Breast epithelium (tissue), 4 donors: ENCODE measurements around the gene SHB. TPM values are rescaled to one million over a fixed set of nuclear protein-coding genes. Genes with fewer than 3 reads are reported as not detected.

Experiments
- DNase-seq, 2 donors: peaks; one replicate each; pipeline ENCODE4 v3.0.0-alpha.2; 2019; ENCODE audit warnings: low spot score in 2 of 2
- H3K27ac ChIP-seq, 2 donors: fragments of 200-600 bp; sonication (generic) in 1 of 2; one replicate each; pipeline ENCODE4 v1.5.1; 2016 to 2019; ENCODE audit warnings: mild to moderate bottlenecking in 1 of 2
- H3K27me3 ChIP-seq, 2 donors: fragments of 200-600 bp; sonication (generic) in 1 of 2; one replicate each; pipeline versions ENCODE4 v1.5.1 to v1.6.0; 2017 to 2019; ENCODE audit warnings: control low read depth in 1 of 2, mild to moderate bottlenecking in 1 of 2
- H3K36me3 ChIP-seq: fragments of 200-600 bp; one replicate; pipeline ENCODE4 v1.5.1; 2019
- H3K4me1 ChIP-seq, 2 donors: fragments of 200-600 bp; sonication (generic); one replicate each; pipeline ENCODE4 v1.5.1; 2016 to 2019; ENCODE audit warnings: control low read depth in 1 of 2
- H3K4me3 ChIP-seq, 3 donors: fragments of 200-600 bp; sonication (generic); 1 replicate in 2 of 3; 2 replicates in 1 of 3; pipeline ENCODE4 v1.5.1; 2016 to 2019; ENCODE audit warnings: mild to moderate bottlenecking in 3 of 3, moderate library complexity in 2 of 3
- H3K9me3 ChIP-seq, 2 donors: fragments of 200-600 bp; sonication (generic) in 1 of 2; one replicate each; pipeline ENCODE4 v1.5.1; 2016 to 2019; ENCODE audit warnings: control low read depth in 1 of 2
- CTCF ChIP-seq, 3 donors: fragments of 450-650 bp; IDR thresholded peaks; one replicate each; pipeline ENCODE4 v1.5.1; 2016 to 2017; ENCODE audit warnings: antibody characterized with exemption in 3 of 3, mild to moderate bottlenecking in 3 of 3, moderate library complexity in 3 of 3
- POLR2A ChIP-seq: fragments of 450-650 bp; IDR thresholded peaks from one replicate; pipeline ENCODE4 v1.6.1; 2016; ENCODE audit warnings: antibody characterized with exemption, mild to moderate bottlenecking, moderate library complexity
- POLR2AphosphoS5 ChIP-seq, 3 donors: sonication (generic); formaldehyde crosslinking; IDR thresholded peaks; one replicate each; pipeline ENCODE4 v1.6.1; 2017; ENCODE audit warnings: antibody characterized with exemption in 3 of 3
- intact Hi-C: fragments of 100-400 bp; cut with DNase I; formaldehyde crosslinking; loops from one replicate; pipeline ENCODE4 v1.15.1; 2023; ENCODE audit warnings: low total_unique reads
- total RNA-seq, 3 donors: library from RNA; depleted of rRNA; stranded (reverse); fragments of >200 nt; gene quantifications; one replicate each; pipeline ENCODE4 v1.1.0, GENCODE V29; 2016

Gene SHB
- total RNA-seq, 3 donors from 2014 or later: 3.8 to 18.7 (median 17.9) TPM

GRCh38 chr9:38112049-38112448 is 43.0 kb upstream of the SHB start:
- no peak for DNase-seq
- no peak overlapping the region for H3K4me3 ChIP-seq
- H3K27me3 ChIP-seq: no peaks in the 10 kb centered on the region
- no peak overlapping the region for H3K27ac ChIP-seq
- H3K9me3 ChIP-seq: no peaks in the 10 kb centered on the region
- intact Hi-C loops: no loop called here
- H3K36me3 ChIP-seq: no peaks in the 10 kb centered on the region
- TF ChIP-seq POLR2A (no peak), CTCF (IDR thresholded peaks at IDR 0.05) (no peak), POLR2AphosphoS5 (IDR thresholded peaks at IDR 0.05) (no peak)
- H3K4me1 ChIP-seq: no peaks in the 10 kb centered on the region

DNA sequence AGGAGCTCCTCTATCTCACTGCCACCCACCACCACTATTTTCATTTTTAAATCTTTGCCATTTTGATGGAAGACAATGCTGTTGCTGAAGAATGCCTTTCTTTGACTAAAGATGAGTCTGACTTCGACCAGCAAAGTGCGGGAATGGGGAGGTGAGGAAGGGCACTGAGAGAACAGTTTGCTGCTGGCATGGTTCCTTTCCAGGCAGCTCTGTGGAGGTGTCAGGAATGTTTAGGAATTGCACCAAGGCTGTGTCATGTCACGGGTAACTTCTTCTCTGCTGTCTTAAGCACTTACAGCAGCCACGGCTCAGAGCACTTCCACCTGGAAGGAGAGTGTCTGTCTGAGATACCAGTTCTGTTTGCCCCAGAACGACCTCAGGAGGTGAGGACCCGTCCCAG is 41.4 kb upstream of the SHB start:
- Histone ChIP-seq H3K4me3 (no peak overlapping the region), H3K9me3 (no peaks in the 10 kb centered on the region), H3K27me3 (no peaks in the 10 kb centered on the region), H3K4me1 (no peaks in the 10 kb centered on the region), H3K36me3 (no peaks in the 10 kb centered on the region), H3K27ac (no peak overlapping the region)
- intact Hi-C loops: no loop called here
- no peak for TF ChIP-seq CTCF (IDR thresholded peaks at IDR 0.05)
- TF ChIP-seq POLR2AphosphoS5 (IDR thresholded peaks at IDR 0.05): no peak
- TF ChIP-seq POLR2A: no peak
- DNase-seq: no peak

DNA sequence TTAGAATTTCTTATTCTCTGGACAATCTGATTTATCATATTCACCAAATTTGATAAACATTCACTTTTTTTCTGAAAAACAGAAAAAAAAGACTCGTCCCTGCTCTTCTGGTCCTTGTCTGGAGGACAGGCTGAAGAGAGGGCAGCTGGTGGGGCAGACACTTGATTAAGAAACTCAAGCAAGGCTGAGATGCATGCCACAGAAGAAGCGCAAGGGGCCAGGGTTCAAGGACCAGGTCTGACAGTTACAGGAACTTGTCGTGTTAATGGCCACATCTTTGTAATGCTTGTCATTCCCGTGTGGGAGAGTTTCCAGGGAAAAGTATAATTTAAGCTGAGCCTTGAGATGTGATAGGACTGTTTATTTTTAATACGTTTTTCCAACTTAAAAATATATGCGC is 40.6 kb upstream of the SHB start:
- intact Hi-C loops: no loop called here
- Histone ChIP-seq H3K4me3 (no peak overlapping the region), H3K4me1 (no peaks in the 10 kb centered on the region), H3K27ac (no peak overlapping the region), H3K9me3 (no peaks in the 10 kb centered on the region), H3K27me3 (no peaks in the 10 kb centered on the region), H3K36me3 (no peaks in the 10 kb centered on the region)
- no peak for TF ChIP-seq POLR2AphosphoS5 (IDR thresholded peaks at IDR 0.05)
- no peak for TF ChIP-seq CTCF (IDR thresholded peaks at IDR 0.05)
- no peak for TF ChIP-seq POLR2A
- no peak for DNase-seq

DNA sequence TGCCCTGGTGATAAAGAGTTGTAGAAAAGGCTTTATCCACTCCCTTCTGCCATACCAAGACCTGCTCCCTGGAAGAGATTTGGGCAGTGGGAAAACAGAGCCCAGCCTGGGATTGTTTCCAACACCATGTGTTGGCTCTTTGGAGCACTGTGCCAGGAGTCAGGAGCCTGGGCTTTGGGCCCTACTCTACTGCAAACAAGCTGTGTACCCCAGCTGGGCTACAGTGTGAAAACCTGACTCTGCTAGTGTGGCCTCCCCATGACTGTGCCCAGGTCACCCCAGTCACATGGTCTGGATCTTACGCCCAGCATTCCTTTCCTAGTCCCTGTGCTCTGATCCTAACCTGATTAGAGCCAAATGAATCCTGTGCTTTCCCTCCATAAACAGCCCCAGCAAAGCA is 39.3 kb upstream of the SHB start:
- Histone ChIP-seq H3K27ac (no peak overlapping the region), H3K4me1 (no peaks in the 10 kb centered on the region), H3K4me3 (no peak overlapping the region), H3K36me3 (no peaks in the 10 kb centered on the region), H3K27me3 (no peaks in the 10 kb centered on the region), H3K9me3 (no peaks in the 10 kb centered on the region)
- TF ChIP-seq POLR2A: no peak
- TF ChIP-seq POLR2AphosphoS5 (IDR thresholded peaks at IDR 0.05): no peak
- TF ChIP-seq CTCF (IDR thresholded peaks at IDR 0.05): no peak
- intact Hi-C loops: no loop called here
- DNase-seq: no peak

DNA sequence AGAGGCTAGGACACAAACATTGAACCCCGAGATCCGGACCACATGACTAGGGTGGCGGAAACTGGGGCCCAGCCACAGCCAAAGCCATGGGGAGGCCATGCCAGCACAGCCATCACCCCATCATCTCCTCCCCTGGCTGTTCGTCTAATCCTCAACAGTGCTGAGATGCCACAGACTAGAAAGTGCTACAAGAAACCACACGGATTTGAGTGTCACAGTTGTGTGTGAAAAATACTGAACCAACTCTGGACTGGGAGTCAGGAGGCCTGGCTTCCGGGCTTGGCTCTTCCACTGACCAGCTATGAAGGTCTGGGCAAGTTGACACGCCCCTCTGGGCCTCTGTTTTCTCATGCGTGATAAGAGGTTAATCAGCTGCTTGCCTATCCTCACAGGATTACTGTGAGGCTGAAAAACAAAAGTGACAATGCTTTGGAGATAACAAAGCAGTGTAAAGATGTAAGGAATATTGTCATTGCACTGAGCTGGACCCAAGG is 38.8 kb upstream of the SHB start:
- intact Hi-C loops: no loop called here
- no peaks in the 10 kb centered on the region for H3K36me3 ChIP-seq
- TF ChIP-seq POLR2AphosphoS5 (IDR thresholded peaks at IDR 0.05): no peak
- no peak for TF ChIP-seq CTCF (IDR thresholded peaks at IDR 0.05)
- no peak for TF ChIP-seq POLR2A
- no peaks in the 10 kb centered on the region for H3K9me3 ChIP-seq
- no peak for DNase-seq
- H3K4me1 ChIP-seq: no peaks in the 10 kb centered on the region
- no peaks in the 10 kb centered on the region for H3K27me3 ChIP-seq
- H3K4me3 ChIP-seq: no peak overlapping the region
- H3K27ac ChIP-seq: no peak overlapping the region
